HG03045 (cell line): ENCODE measurements around the gene CHRM4.

Experiments used
- ATAC-seq: cut with Tn5 transposase; IDR thresholded peaks from one replicate; pipeline ENCODE4 v1.9.1; 2021; ENCODE audit warnings: mild to moderate bottlenecking, moderate library complexity; ENCODE audit not compliant: unreplicated experiment

CHRM4 gene

GRCh38 chr11:46391578-46392420, at the start of gene CHRM4:
Gene CHRM4, minus strand, starts transcription at chr11:46391776. Its CDS starts 5,219 bp downstream, at chr11:46386557.
- peak; percentile 21 for ATAC-seq

- no peak for ATAC-seq
Measured at GRCh38 chr11:46438211-46438610, 46.6 kb upstream of the CHRM4 start.

GRCh38 chr11:46437122-46437689, 45.6 kb upstream of the CHRM4 start:
- ATAC-seq, result no peak

GRCh38 chr11:46436113-46436512, 44.5 kb upstream of the CHRM4 start:
- ATAC-seq, result no peak

GRCh38 chr11:46435679-46436078, 44.1 kb upstream of the CHRM4 start:
- ATAC-seq, result no peak

GRCh38 chr11:46431211-46431610, 39.6 kb upstream of the CHRM4 start:
- no peak for ATAC-seq

- ATAC-seq, result no peak
Measured at GRCh38 chr11:46429717-46430116, 38.1 kb upstream of the CHRM4 start.

GRCh38 chr11:46427364-46427763, 35.8 kb upstream of the CHRM4 start:
- ATAC-seq, result no peak

GRCh38 chr11:46426233-46426991, 34.8 kb upstream of the CHRM4 start:
- ATAC-seq, result no peak

GRCh38 chr11:46422588-46422987, 31.0 kb upstream of the CHRM4 start:
- ATAC-seq, result no peak

GRCh38 chr11:46421257-46421880, 29.8 kb upstream of the CHRM4 start:
- ATAC-seq, result no peak

GRCh38 chr11:46420513-46420912, 28.9 kb upstream of the CHRM4 start:
- no peak for ATAC-seq

- ATAC-seq, result no peak
Measured at GRCh38 chr11:46418751-46419150, 27.2 kb upstream of the CHRM4 start.

GRCh38 chr11:46417711-46418110, 26.1 kb upstream of the CHRM4 start:
- no peak for ATAC-seq

GRCh38 chr11:46414879-46415278, 23.3 kb upstream of the CHRM4 start:
- no peak for ATAC-seq

GRCh38 chr11:46414466-46414796, 22.9 kb upstream of the CHRM4 start:
- ATAC-seq, result no peak

- ATAC-seq, result no peak
Measured at GRCh38 chr11:46413760-46414465, 22.3 kb upstream of the CHRM4 start.

GRCh38 chr11:46410021-46410420, 18.4 kb upstream of the CHRM4 start:
- no peak for ATAC-seq

GRCh38 chr11:46408407-46408986, 16.9 kb upstream of the CHRM4 start:
- ATAC-seq, result no peak

GRCh38 chr11:46407635-46408034, 16.1 kb upstream of the CHRM4 start:
- no peak for ATAC-seq
